VCaP (cell line): ENCODE results near the gene UBE3B.

Experiments used
- H3K27ac ChIP-seq: fragments of 450-650 bp; 2 replicates; pipeline ENCODE4 v1.5.1; 2017
- TF ChIP-seq, protein P1 (sequence below): fragments of 450-650 bp; conservative IDR thresholded peaks from 2 replicates; pipeline ENCODE4 v1.5.1; 2017; ENCODE audit warnings: mild to moderate bottlenecking, moderate library complexity

The UBE3B gene

DNA sequence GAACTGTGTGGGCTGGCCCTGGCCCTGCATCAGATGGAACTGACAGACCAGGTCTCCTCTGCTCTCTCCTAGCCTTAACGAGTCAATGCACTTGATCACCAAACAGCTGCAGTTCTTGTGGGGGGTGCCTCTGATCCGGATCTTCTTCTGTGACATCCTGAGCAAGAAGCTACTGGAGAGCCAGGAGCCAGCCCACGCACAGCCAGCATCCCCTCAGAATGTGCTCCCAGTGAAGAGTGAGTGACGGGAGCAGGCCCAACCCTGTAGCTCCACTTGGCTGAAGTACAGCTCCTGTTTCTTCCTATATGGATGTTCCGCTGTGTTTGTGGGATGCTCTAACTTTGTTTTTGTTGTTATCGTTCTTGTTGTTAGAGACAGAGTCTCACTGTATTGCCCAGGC is 23.9 kb downstream of the UBE3B start:
- no peak overlapping the region for H3K27ac ChIP-seq
- TF ChIP-seq, protein P1, sequence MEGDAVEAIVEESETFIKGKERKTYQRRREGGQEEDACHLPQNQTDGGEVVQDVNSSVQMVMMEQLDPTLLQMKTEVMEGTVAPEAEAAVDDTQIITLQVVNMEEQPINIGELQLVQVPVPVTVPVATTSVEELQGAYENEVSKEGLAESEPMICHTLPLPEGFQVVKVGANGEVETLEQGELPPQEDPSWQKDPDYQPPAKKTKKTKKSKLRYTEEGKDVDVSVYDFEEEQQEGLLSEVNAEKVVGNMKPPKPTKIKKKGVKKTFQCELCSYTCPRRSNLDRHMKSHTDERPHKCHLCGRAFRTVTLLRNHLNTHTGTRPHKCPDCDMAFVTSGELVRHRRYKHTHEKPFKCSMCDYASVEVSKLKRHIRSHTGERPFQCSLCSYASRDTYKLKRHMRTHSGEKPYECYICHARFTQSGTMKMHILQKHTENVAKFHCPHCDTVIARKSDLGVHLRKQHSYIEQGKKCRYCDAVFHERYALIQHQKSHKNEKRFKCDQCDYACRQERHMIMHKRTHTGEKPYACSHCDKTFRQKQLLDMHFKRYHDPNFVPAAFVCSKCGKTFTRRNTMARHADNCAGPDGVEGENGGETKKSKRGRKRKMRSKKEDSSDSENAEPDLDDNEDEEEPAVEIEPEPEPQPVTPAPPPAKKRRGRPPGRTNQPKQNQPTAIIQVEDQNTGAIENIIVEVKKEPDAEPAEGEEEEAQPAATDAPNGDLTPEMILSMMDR, result no peak

DNA sequence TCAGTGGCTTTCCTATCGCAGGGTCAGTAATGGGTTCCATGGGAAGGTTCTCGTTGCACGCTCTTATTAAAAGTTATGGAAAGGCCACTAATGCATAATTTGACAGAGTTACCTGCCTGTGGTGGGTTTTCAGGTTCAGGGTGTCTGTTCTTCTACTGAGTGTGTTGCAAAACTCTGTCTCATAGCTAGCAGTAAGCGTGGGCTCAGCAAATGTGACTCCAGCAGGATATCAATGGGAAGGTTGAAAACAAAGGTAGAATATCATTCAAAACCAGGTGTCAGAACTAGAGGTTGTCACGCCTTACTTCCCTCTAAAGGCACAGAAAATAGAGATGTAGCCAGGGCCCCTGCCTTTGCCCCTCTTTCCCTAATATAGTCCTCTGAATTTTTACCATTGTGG is 24.9 kb downstream of the UBE3B start:
- TF ChIP-seq, protein P1, result no peak
- H3K27ac ChIP-seq, result no peak overlapping the region

DNA sequence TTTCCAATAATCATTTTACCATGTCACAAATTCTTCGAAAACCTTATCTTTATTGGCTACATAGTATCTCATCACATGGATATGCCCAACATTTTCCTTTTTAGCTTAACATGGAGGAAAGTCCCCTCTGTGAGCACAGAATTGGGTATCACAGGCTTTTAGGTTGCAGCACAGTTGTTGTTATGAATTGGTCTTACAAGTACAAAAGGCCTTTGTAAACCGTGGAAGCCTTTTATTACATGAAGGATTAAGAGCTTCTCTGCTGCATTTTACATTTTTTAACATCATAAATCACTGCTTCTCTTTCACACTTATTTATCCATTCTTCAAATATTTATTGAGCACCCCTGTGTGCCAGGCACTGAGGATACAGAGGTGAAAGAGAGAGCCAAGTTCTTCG is 26.2 kb downstream of the UBE3B start:
- TF ChIP-seq, protein P1, result no peak
- H3K27ac ChIP-seq, result no peak overlapping the region

DNA sequence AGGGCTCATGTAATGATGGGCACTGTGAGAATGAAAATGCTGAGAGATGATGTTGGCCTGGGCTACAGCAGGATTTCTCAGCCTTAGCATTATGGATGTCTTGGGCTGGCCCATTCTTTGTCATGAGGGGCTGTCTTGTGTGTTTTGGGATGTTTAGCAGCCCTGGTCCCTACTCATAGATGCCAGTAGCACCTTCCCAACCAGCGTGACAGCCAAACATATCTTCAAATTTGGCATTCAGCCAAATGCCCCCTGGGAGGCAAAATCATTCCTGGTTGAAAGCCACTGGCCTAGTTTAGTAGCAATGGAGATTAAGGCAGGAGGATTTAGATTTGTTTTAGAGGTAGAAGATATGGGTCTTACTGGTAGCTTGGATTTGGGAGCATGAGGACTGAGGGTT is 26.6 kb downstream of the UBE3B start:
- TF ChIP-seq, protein P1, result no peak

DNA sequence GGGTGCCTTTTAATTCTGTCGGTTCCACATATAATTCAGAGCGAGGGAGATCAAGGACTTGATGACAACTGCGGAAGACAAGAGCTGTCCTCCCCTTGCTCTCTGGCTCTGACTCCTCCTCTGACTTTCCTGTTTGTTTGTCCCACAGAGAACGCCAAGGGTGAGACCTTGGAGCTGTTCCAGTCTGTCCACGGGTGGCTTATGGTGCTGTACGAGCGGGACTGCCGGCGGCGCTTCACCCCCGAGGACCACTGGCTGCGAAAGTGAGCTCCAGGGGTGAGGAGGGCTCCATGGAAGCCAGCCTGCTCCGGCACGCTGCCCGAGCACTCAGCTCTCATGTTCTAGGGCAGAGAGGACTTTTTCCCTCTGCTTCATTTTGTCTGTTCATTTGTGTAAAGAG is 32.8 kb downstream of the UBE3B start:
- H3K27ac ChIP-seq, result no peak overlapping the region
- TF ChIP-seq, protein P1, result no peak

More for the DNA sequence above, 26.6 kb downstream of the UBE3B start:
- no peak overlapping the region for H3K27ac ChIP-seq

DNA sequence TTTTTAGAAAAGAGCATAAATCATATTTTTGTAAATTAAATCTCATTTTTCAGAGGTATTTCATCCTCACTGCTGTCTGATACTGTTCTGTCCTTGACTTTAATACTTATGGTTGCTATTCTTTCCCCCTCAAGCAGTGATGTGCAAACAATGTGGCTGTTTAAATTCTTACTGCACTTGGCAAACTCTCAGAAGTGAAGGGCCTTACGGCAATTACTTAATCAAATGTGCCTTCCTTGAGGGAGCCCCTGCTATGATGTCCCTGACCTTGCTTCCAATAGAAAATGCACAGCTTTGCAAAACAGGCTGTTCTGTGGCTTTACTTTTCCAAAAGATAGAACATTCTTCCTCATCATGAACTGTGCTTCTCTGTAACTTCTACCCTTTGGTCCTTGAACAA is 35.2 kb downstream of the UBE3B start:
- TF ChIP-seq, protein P1, result no peak
- no peak overlapping the region; the same call in 1 of the 2 replicates for H3K27ac ChIP-seq

DNA sequence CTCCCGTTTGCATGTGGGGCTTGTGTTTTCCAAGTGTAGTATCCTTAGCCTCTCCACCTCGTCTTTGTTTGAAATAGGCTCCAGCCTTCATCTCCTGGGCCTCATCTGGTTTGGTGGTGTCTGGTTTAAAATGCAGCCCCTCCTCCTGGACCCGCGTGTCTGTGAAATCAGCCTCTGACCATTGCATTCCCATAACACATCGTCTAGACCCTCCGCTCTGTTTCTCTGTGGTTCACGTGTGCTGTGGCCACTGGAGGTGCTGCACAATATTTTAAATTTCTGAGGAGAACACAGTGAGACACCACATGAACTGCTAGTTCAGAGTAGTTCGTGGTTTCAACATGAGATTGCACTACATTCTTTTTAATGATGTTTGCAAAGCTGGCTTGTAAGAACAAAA is 35.6 kb downstream of the UBE3B start:
- H3K27ac ChIP-seq, result no peak overlapping the region
- TF ChIP-seq, protein P1, result no peak

DNA sequence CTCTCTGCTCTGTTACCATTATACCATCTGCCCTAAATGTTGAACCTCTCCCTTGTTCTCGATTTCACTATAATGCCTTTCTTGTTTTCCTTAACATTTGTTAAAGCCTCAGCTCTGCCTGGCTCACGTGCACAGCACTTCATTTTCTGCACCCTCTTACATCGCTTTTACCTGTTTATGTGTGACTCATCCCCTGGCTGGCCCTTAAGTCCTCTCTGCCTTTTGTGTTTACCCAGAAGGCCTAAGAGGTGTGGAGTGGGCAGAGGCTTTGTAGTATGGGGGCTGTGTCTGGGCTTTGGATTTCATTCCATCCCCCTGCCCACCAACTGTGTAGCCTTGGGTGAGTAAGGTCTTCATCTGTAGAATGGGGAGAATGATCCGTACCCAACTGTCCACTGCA is 36.5 kb downstream of the UBE3B start:
- no peak overlapping the region for H3K27ac ChIP-seq
- TF ChIP-seq, protein P1, result no peak
